Hematopoietic multipotent progenitor cell treated with erythropoietin and hydrocortisone succinate and interleukin-3 and kit ligand, for 6 days (in vitro differentiated cells): Measurements from ENCODE around the gene LPAR6.

ENCODE experiments used
- DNase-seq: peaks from one replicate; pipeline ENCODE4 v3.0.0-alpha.2; 2015

The LPAR6 gene

GRCh38 chr13:48414501-48414900 is 1.6 kb upstream of the LPAR6 start:
- no peak for DNase-seq

- DNase-seq: no peak
Measured at GRCh38 chr13:48411841-48412531, 927 bp downstream of the LPAR6 start.

- no peak for DNase-seq
Measured at GRCh38 chr13:48411147-48411794, 1.6 kb downstream of the LPAR6 start.

- no peak for DNase-seq
Measured at GRCh38 chr13:48410199-48410598, 2.7 kb downstream of the LPAR6 start.

- no peak for DNase-seq
Measured at GRCh38 chr13:48405875-48406274, 7.0 kb downstream of the LPAR6 start.

GRCh38 chr13:48404952-48405351 is 8.0 kb downstream of the LPAR6 start:
- DNase-seq: no peak

GRCh38 chr13:48403913-48404312 is 9.0 kb downstream of the LPAR6 start:
- DNase-seq: no peak

GRCh38 chr13:48403151-48403631 is 9.7 kb downstream of the LPAR6 start:
- DNase-seq: peak; percentile 50

GRCh38 chr13:48402325-48402932 is 10.5 kb downstream of the LPAR6 start:
- no peak for DNase-seq

- peak; percentile 27 for DNase-seq
Measured at GRCh38 chr13:48401480-48401879, 11.4 kb downstream of the LPAR6 start.

- peak; percentile 30 for DNase-seq
Measured at GRCh38 chr13:48400850-48401291, 12.0 kb downstream of the LPAR6 start.

- no peak for DNase-seq
Measured at GRCh38 chr13:48400090-48400694, 12.7 kb downstream of the LPAR6 start.

GRCh38 chr13:48398450-48399095 is 14.3 kb downstream of the LPAR6 start:
- no peak for DNase-seq

- no peak for DNase-seq
Measured at GRCh38 chr13:48397744-48398143, 15.2 kb downstream of the LPAR6 start.

- peak; percentile 17 for DNase-seq
Measured at GRCh38 chr13:48393698-48394085, 19.2 kb downstream of the LPAR6 start.

- DNase-seq: no peak
Measured at GRCh38 chr13:48393030-48393697, 19.7 kb downstream of the LPAR6 start.

- DNase-seq: no peak
Measured at GRCh38 chr13:48391257-48391656, 21.7 kb downstream of the LPAR6 start.

- DNase-seq: no peak
Measured at GRCh38 chr13:48386816-48387215, 26.1 kb downstream of the LPAR6 start.

GRCh38 chr13:48383384-48383783 is 29.5 kb downstream of the LPAR6 start:
- DNase-seq: no peak

- no peak for DNase-seq
Measured at GRCh38 chr13:48380581-48380980, 32.3 kb downstream of the LPAR6 start.

GRCh38 chr13:48377857-48378256 is 35.1 kb downstream of the LPAR6 start:
- no peak for DNase-seq

GRCh38 chr13:48370815-48371214 is 42.1 kb downstream of the LPAR6 start:
- DNase-seq: no peak

- DNase-seq: no peak
Measured at GRCh38 chr13:48369988-48370387, 42.9 kb downstream of the LPAR6 start.
